HG03558 (cell line): Measurements from ENCODE around the gene PMCH.
"Not testable (repeated sequence)": the region's sequence is repeated elsewhere in the genome, so short reads cannot be mapped to it uniquely, and the experiment has no call there.

ENCODE experiments used
- ATAC-seq: cut with Tn5 transposase; IDR thresholded peaks from one replicate; pipeline ENCODE4 v1.9.1; 2021; ENCODE audit warnings: moderate number of reproducible peaks; ENCODE audit not compliant: unreplicated experiment; ENCODE audit errors: extremely low read depth

Gene PMCH

GRCh38 chr12:102147062-102147587 lies 50.5 kb downstream of the PMCH start:
- not testable (repeated sequence) for ATAC-seq
